ENCODE results near the gene CRYBA1.
"Not testable (repeated sequence)": the region's sequence is repeated elsewhere in the genome, so short reads cannot be mapped to it uniquely, and the experiment has no call there.

Gene CRYBA1

GRCh38 chr17:29221338-29221737, 25.3 kb upstream of the CRYBA1 start:
- not testable (repeated sequence) for H3K4me1 Mint-ChIP-seq, H3K4me3 Mint-ChIP-seq, H3K27ac Mint-ChIP-seq, H3K27me3 Mint-ChIP-seq, H3K36me3 Mint-ChIP-seq, H3K9me3 Mint-ChIP-seq

- Mint-ChIP-seq H3K4me1 (peaks cover 6% of the 10 kb centered on the region), H3K27me3 (no peaks in the 10 kb centered on the region), H3K27ac (no peak overlapping the region), H3K4me3 (no peak overlapping the region), H3K36me3 (no peaks in the 10 kb centered on the region), H3K9me3 (no peaks in the 10 kb centered on the region)
These were observed 21.3 kb upstream of the CRYBA1 start for GRCh38 chr17:29225396-29225795.

DNA sequence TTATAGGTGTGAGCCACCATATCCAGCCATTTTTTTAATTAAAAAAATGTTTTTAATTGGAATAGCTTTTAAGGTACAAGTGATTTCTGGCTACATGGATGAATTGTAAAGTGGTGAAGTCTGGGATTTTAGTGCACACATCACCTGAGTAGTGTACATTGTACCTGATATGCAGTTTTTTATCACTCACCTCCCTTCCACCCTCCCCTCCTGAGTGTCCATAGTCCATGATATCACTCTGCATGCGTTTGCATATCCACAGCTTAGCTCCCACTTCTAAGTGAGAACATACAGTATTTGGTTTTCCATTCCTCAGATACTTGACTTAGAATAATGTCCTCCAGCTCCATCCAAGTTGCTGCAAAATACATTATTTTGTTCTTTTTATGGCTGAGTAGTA, 13.4 kb upstream of the CRYBA1 start:
- Mint-ChIP-seq H3K36me3 (no peaks in the 10 kb centered on the region), H3K9me3 (no peaks in the 10 kb centered on the region), H3K4me1 (no peaks in the 10 kb centered on the region), H3K27me3 (no peaks in the 10 kb centered on the region), H3K4me3 (no peak overlapping the region), H3K27ac (no peak overlapping the region)

DNA sequence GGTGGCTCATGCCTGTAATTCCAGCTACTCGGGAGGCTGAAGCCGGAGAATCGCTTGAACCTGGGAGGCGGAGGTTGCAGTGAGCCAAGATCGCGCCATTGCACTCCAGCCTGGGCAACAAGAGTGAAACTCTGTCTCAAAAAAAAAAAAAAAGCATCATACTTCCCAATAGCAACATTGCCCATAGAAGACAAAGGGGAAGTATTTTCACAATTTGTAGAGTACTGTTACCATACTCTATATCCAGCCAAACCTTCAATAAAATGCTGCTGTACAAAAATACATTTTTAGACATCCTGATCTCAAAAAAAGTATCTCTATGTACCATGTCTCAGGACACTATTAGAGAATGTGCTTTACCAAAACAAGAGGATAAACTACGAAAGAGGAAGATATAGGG, 11.7 kb upstream of the CRYBA1 start:
- not testable (repeated sequence) for H3K27ac Mint-ChIP-seq, H3K4me1 Mint-ChIP-seq, H3K4me3 Mint-ChIP-seq, H3K36me3 Mint-ChIP-seq, H3K9me3 Mint-ChIP-seq, H3K27me3 Mint-ChIP-seq

GRCh38 chr17:29235904-29236303, 10.8 kb upstream of the CRYBA1 start:
- Mint-ChIP-seq H3K36me3 (no peaks in the 10 kb centered on the region), H3K4me1 (peaks cover 6% of the 10 kb centered on the region), H3K27me3 (no peaks in the 10 kb centered on the region), H3K4me3 (no peak overlapping the region), H3K9me3 (no peaks in the 10 kb centered on the region), H3K27ac (no peak overlapping the region)

DNA sequence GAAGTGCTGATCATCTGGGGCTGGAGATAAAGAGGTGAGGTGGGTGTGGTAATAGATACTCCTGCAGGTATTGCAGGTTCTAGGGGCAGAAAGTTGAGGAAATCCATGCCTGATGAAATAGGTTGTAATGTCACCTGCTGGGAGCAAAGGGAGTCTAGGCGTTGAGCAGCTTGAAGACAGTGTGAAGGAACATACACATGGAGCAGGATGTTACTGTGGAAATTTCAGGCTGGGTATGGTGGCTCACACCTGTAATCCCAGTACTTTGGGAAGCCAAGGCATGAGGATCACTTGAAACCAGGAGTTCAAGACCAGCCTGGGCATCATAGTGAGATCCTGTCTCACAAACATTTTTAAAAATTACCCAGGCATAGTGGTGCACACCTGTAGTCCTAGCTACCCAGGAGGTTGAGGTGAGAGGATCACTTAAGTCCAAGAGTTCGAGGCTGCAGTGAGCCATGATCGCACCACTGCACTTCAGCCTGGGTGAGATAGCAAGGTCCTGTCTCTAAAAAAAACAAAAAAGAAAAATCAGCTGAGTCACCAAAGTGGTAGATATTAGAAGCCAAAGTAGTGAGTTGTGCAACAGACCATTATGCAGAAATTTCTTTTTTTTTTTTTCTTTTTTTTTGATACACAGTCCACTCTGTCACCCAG, 9.1 kb upstream of the CRYBA1 start:
- Mint-ChIP-seq H3K36me3 (no peaks in the 10 kb centered on the region), H3K4me3 (no peak overlapping the region), H3K4me1 (peaks cover 6% of the 10 kb centered on the region), H3K27ac (no peak overlapping the region), H3K27me3 (no peaks in the 10 kb centered on the region), H3K9me3 (no peaks in the 10 kb centered on the region)

GRCh38 chr17:29238133-29238850, 8.4 kb upstream of the CRYBA1 start:
- Mint-ChIP-seq H3K27ac (no peak overlapping the region), H3K36me3 (no peaks in the 10 kb centered on the region), H3K9me3 (no peaks in the 10 kb centered on the region), H3K4me1 (peaks cover 6% of the 10 kb centered on the region), H3K4me3 (no peak overlapping the region), H3K27me3 (no peaks in the 10 kb centered on the region)

DNA sequence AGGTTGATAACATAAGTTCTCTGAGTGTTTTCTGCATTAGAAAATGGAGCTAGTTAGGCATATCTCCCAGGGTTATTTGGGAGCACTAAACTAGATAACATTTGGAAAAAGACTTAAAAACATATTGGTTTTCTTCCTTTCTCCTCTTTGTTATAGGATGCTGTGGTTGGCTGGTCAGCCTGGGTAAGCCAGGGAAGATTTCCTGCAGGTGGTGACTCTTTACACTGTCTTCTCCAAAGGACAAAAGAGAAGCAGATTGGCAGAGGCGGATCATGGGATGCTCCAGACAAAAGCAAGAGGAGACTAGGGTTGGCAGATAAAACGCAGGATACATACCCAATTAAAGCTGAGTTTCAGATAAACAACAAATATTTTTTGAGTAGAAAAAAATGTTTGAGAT, 6.2 kb upstream of the CRYBA1 start:
- Mint-ChIP-seq H3K4me3 (no peak overlapping the region), H3K27me3 (no peaks in the 10 kb centered on the region), H3K9me3 (no peaks in the 10 kb centered on the region), H3K27ac (no peak overlapping the region), H3K36me3 (no peaks in the 10 kb centered on the region), H3K4me1 (peaks cover 6% of the 10 kb centered on the region)

- Mint-ChIP-seq H3K4me3 (no peak overlapping the region), H3K27ac (no peak overlapping the region), H3K9me3 (no peaks in the 10 kb centered on the region), H3K36me3 (no peaks in the 10 kb centered on the region), H3K27me3 (no peaks in the 10 kb centered on the region), H3K4me1 (peaks cover 6% of the 10 kb centered on the region)
These were observed 5.4 kb upstream of the CRYBA1 start for GRCh38 chr17:29240968-29241963.

GRCh38 chr17:29242051-29242450, 4.6 kb upstream of the CRYBA1 start:
- Mint-ChIP-seq H3K27ac (no peak overlapping the region), H3K27me3 (no peaks in the 10 kb centered on the region), H3K36me3 (no peaks in the 10 kb centered on the region), H3K4me1 (peaks cover 6% of the 10 kb centered on the region), H3K9me3 (no peaks in the 10 kb centered on the region), H3K4me3 (no peak overlapping the region)

GRCh38 chr17:29242790-29243189, 3.9 kb upstream of the CRYBA1 start:
- H3K36me3 Mint-ChIP-seq = no peaks in the 10 kb centered on the region
- H3K4me3 Mint-ChIP-seq = no peak overlapping the region
- no peaks in the 10 kb centered on the region for H3K9me3 Mint-ChIP-seq
- peaks cover 6% of the 10 kb centered on the region for H3K4me1 Mint-ChIP-seq
- no peaks in the 10 kb centered on the region for H3K27me3 Mint-ChIP-seq
- no peak overlapping the region for H3K27ac Mint-ChIP-seq

- Mint-ChIP-seq H3K4me1 (peaks cover 6% of the 10 kb centered on the region), H3K9me3 (no peaks in the 10 kb centered on the region), H3K27me3 (no peaks in the 10 kb centered on the region), H3K36me3 (no peaks in the 10 kb centered on the region), H3K4me3 (no peak overlapping the region), H3K27ac (no peak overlapping the region)
These were observed 2.9 kb upstream of the CRYBA1 start for GRCh38 chr17:29243792-29244191.

DNA sequence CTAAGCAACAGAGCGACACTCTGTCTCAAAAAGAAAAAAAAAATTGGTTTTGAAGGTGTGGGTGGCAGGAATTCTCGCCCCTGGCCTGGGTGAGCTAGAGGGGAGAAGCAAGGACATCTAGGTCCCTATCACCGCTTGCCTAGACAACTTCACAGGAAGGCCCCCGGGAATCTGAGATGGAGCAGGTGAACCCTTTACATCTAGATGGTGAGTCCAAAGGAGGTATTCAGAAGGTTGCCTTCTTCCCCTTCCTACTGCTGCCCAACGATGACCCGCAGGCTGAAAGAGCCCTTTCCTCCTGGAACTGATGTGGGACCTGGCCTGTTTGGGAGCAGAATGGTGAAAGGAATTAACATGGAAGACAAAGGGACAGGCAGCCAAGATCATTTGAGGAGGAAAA, 1.3 kb upstream of the CRYBA1 start:
- H3K27ac Mint-ChIP-seq = no peak overlapping the region
- peaks cover 3% of the 10 kb centered on the region for H3K4me1 Mint-ChIP-seq
- no peaks in the 10 kb centered on the region for H3K36me3 Mint-ChIP-seq
- H3K27me3 Mint-ChIP-seq = no peaks in the 10 kb centered on the region
- H3K9me3 Mint-ChIP-seq = no peaks in the 10 kb centered on the region
- H3K4me3 Mint-ChIP-seq = no peak overlapping the region

GRCh38 chr17:29247219-29247618, 560 bp downstream of the CRYBA1 start:
- H3K4me1 Mint-ChIP-seq = no peaks in the 10 kb centered on the region
- no peak overlapping the region for H3K4me3 Mint-ChIP-seq
- H3K36me3 Mint-ChIP-seq = no peaks in the 10 kb centered on the region
- no peak overlapping the region for H3K27ac Mint-ChIP-seq
- H3K27me3 Mint-ChIP-seq = no peaks in the 10 kb centered on the region
- H3K9me3 Mint-ChIP-seq = no peaks in the 10 kb centered on the region

DNA sequence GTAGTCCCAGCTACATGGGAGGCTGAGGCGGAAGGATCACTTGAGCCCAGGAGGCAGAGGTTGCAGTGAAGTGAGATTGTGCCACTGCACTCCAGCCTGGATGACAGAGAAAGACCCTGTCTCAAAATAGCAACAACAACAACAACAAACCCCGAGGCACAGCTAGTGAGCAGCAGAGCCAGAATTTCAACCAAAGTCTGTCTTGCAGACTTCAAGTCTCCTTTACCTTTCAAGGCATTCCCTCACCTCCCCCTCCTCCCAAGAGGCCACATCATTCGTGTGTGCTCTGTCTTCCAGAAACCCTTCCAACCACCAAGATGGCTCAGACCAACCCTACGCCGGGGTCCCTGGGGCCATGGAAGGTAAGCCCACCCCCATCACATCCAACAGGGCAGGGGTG, 2.2 kb downstream of the CRYBA1 start:
- H3K9me3 Mint-ChIP-seq = no peaks in the 10 kb centered on the region
- H3K36me3 Mint-ChIP-seq = no peaks in the 10 kb centered on the region
- no peak overlapping the region for H3K27ac Mint-ChIP-seq
- H3K4me1 Mint-ChIP-seq = no peaks in the 10 kb centered on the region
- H3K27me3 Mint-ChIP-seq = no peaks in the 10 kb centered on the region
- no peak overlapping the region for H3K4me3 Mint-ChIP-seq

- no peak overlapping the region for H3K27ac Mint-ChIP-seq
- H3K4me3 Mint-ChIP-seq = no peak overlapping the region
- H3K9me3 Mint-ChIP-seq = no peaks in the 10 kb centered on the region
- no peaks in the 10 kb centered on the region for H3K4me1 Mint-ChIP-seq
- no peaks in the 10 kb centered on the region for H3K27me3 Mint-ChIP-seq
- H3K36me3 Mint-ChIP-seq = no peaks in the 10 kb centered on the region
These were observed 4.0 kb downstream of the CRYBA1 start for GRCh38 chr17:29250666-29251065.
